HL-60 (cell line): Measurements from ENCODE around the gene NR4A3.

ENCODE experiments used
- DNase-seq, 2 experiments: peaks; one replicate each; pipeline ENCODE4 v3.0.0-alpha.2; 2010 to 2020; ENCODE audit warnings: low read depth in 1 of 2, low spot score in 1 of 2
- H3K27ac ChIP-seq: fragments of 250-450 bp; sonication (Bioruptor Pico); replicated peaks from 2 replicates; pipeline ENCODE4 v1.5.1; 2020; ENCODE audit warnings: mild to moderate bottlenecking, moderate library complexity
- H3K27me3 ChIP-seq: fragments of 250-450 bp; sonication (Bioruptor Pico); 2 replicates; pipeline ENCODE4 v1.5.1; 2021; ENCODE audit warnings: mild to moderate bottlenecking, moderate library complexity; ENCODE audit not compliant: insufficient read depth, poor library complexity, severe bottlenecking
- H3K4me3 ChIP-seq: replicated peaks from 2 replicates; pipeline ENCODE4 v1.5.1; 2011; ENCODE audit warnings: mild to moderate bottlenecking, control low read depth, low read length; ENCODE audit not compliant: insufficient read depth
- CTCF ChIP-seq: IDR thresholded peaks from one replicate; pipeline ENCODE4 v1.5.1; 2011; ENCODE audit warnings: low read length, control low read depth, inconsistent platforms; ENCODE audit not compliant: insufficient read depth
- GABPA ChIP-seq: IDR thresholded peaks from 2 replicates; pipeline ENCODE4 v1.6.1; 2012; ENCODE audit warnings: low read depth
- POLR2AphosphoS5 ChIP-seq: IDR thresholded peaks from 2 replicates; pipeline ENCODE4 v1.6.1; 2012; ENCODE audit warnings: low read depth
- REST ChIP-seq: IDR thresholded peaks from 2 replicates; pipeline ENCODE4 v1.6.1; 2012; ENCODE audit warnings: low read depth; ENCODE audit not compliant: insufficient replicate concordance
- SPI1 ChIP-seq: IDR thresholded peaks from 2 replicates; pipeline ENCODE4 v1.6.1; 2012; ENCODE audit warnings: low read depth, mild to moderate bottlenecking, borderline replicate concordance

The NR4A3 gene

GRCh38 chr9:99868845-99869244 is 47.2 kb downstream of the NR4A3 start:
- TF ChIP-seq REST (no peak), GABPA (no peak), POLR2AphosphoS5 (no peak), CTCF (no peak), SPI1 (no peak)
- H3K27ac ChIP-seq = no peak overlapping the region
- no peak overlapping the region for H3K4me3 ChIP-seq
- no peaks in the 10 kb centered on the region for H3K27me3 ChIP-seq
- DNase-seq = no peak

- DNase-seq = no peak
- TF ChIP-seq GABPA (no peak), CTCF (no peak), REST (no peak), POLR2AphosphoS5 (no peak), SPI1 (no peak)
- H3K27me3 ChIP-seq = no peaks in the 10 kb centered on the region
- no peak overlapping the region for H3K4me3 ChIP-seq
- no peak overlapping the region for H3K27ac ChIP-seq
Observed at GRCh38 chr9:99870126-99870525, 48.4 kb downstream of the NR4A3 start.

- H3K27ac ChIP-seq = no peak overlapping the region
Observed at GRCh38 chr9:99873531-99873930, 51.8 kb downstream of the NR4A3 start.

More at GRCh38 chr9:99873531-99873930, 51.8 kb downstream of the NR4A3 start:
- TF ChIP-seq GABPA (no peak), CTCF (no peak), SPI1 (no peak)
- H3K27me3 ChIP-seq = no peaks in the 10 kb centered on the region
- no peak overlapping the region for H3K4me3 ChIP-seq
- DNase-seq = no peak
